H9 (cell line): ENCODE results near the gene PRDX1. TPM values are rescaled to one million over a fixed set of nuclear protein-coding genes. Genes with fewer than 3 reads are reported as not detected.

ENCODE experiments used
- DNase-seq: peaks from one replicate; pipeline ENCODE4 v3.0.0-alpha.2; 2017
- H2AFZ ChIP-seq: one replicate; pipeline ENCODE4 v1.6.1; 2013; ENCODE audit warnings: mild to moderate bottlenecking, low read length, control low read depth, moderate library complexity
- H2AK5ac ChIP-seq: 2 replicates; pipeline ENCODE4 v1.6.1; 2013; ENCODE audit warnings: low read length, control low read depth, mixed read lengths; ENCODE audit not compliant: insufficient read length
- H2BK120ac ChIP-seq: one replicate; pipeline ENCODE4 v1.6.1; 2013; ENCODE audit warnings: low read depth, mild to moderate bottlenecking, low read length, control low read depth, inconsistent platforms; ENCODE audit not compliant: poor library complexity, severe bottlenecking
- H2BK12ac ChIP-seq: 2 replicates; pipeline ENCODE4 v1.6.1; 2013; ENCODE audit warnings: low read length, control low read depth, mixed read lengths, low read depth; ENCODE audit not compliant: insufficient read length
- H2BK15ac ChIP-seq: 2 replicates; pipeline ENCODE4 v1.6.1; 2013; ENCODE audit warnings: low read depth, low read length, control low read depth
- H2BK20ac ChIP-seq: one replicate; pipeline ENCODE4 v1.6.1; 2013; ENCODE audit warnings: low read depth, mild to moderate bottlenecking, low read length, control low read depth, inconsistent platforms; ENCODE audit not compliant: poor library complexity, severe bottlenecking
- H2BK5ac ChIP-seq: 2 replicates; pipeline ENCODE4 v1.6.1; 2013; ENCODE audit warnings: low read length, control low read depth, mixed read lengths; ENCODE audit not compliant: insufficient read length
- H3K14ac ChIP-seq: 2 replicates; pipeline ENCODE4 v1.6.1; 2013; ENCODE audit warnings: low read length, control low read depth; ENCODE audit not compliant: insufficient read depth
- H3K18ac ChIP-seq: 2 replicates; pipeline ENCODE4 v1.6.1; 2013; ENCODE audit warnings: low read depth, mild to moderate bottlenecking, mixed read lengths, low read length, control low read depth; ENCODE audit not compliant: insufficient read length
- H3K23ac ChIP-seq: 2 replicates; pipeline ENCODE4 v1.6.1; 2013; ENCODE audit warnings: low read length, control low read depth, mixed read lengths, low read depth; ENCODE audit not compliant: insufficient read length
- H3K23me2 ChIP-seq: 2 replicates; pipeline ENCODE4 v1.6.1; 2013; ENCODE audit warnings: low read depth, mild to moderate bottlenecking, mixed read lengths, low read length, control low read depth; ENCODE audit not compliant: insufficient read length, poor library complexity, severe bottlenecking
- H3K27ac ChIP-seq: 2 replicates; pipeline ENCODE4 v1.5.1; 2013; ENCODE audit warnings: low read length, control low read depth, mixed read lengths, low read depth; ENCODE audit not compliant: insufficient read length
- H3K27me3 ChIP-seq: 2 replicates; pipeline ENCODE4 v1.6.1; 2013; ENCODE audit warnings: low read length, control low read depth, inconsistent platforms; ENCODE audit not compliant: insufficient read depth
- H3K4ac ChIP-seq: 2 replicates; pipeline ENCODE4 v1.6.1; 2013; ENCODE audit warnings: low read depth, mild to moderate bottlenecking, control low read depth, inconsistent platforms, low read length, moderate library complexity
- H3K4me1 ChIP-seq: 2 replicates; pipeline ENCODE4 v1.6.1; 2013; ENCODE audit warnings: low read length, control low read depth, inconsistent platforms; ENCODE audit not compliant: insufficient read depth
- H3K4me2 ChIP-seq: 2 replicates; pipeline ENCODE4 v1.6.1; 2013; ENCODE audit warnings: low read length, control low read depth, mixed read lengths; ENCODE audit not compliant: insufficient read length, insufficient read depth
- H3K56ac ChIP-seq: 2 replicates; pipeline ENCODE4 v1.6.1; 2013; ENCODE audit warnings: low read depth, mild to moderate bottlenecking, mixed read lengths, low read length, control low read depth; ENCODE audit not compliant: insufficient read length
- H3K79me1 ChIP-seq: 2 replicates; pipeline ENCODE4 v1.6.1; 2013; ENCODE audit warnings: low read depth, mild to moderate bottlenecking, moderate library complexity, low read length, control low read depth, inconsistent platforms; ENCODE audit not compliant: insufficient read depth, poor library complexity, severe bottlenecking
- H3K79me2 ChIP-seq: 2 replicates; pipeline ENCODE4 v1.6.1; 2013; ENCODE audit warnings: low read length, control low read depth, inconsistent platforms; ENCODE audit not compliant: insufficient read depth
- H3K9ac ChIP-seq: 2 replicates; pipeline ENCODE4 v1.6.1; 2013; ENCODE audit warnings: low read length, control low read depth, mixed read lengths; ENCODE audit not compliant: insufficient read length; ENCODE audit errors: extremely low read depth
- H3K9me3 ChIP-seq: one replicate; pipeline ENCODE4 v1.6.1; 2013; ENCODE audit warnings: low read depth, low read length, inconsistent platforms; ENCODE audit not compliant: control insufficient read depth
- H3T11ph ChIP-seq: one replicate; pipeline ENCODE4 v1.6.1; 2013; ENCODE audit warnings: mild to moderate bottlenecking, low read length, control low read depth, inconsistent platforms
- H4K20me1 ChIP-seq: one replicate; pipeline ENCODE4 v1.6.1; 2013; ENCODE audit not compliant: control insufficient read depth, insufficient read length, insufficient read depth
- H4K5ac ChIP-seq: 2 replicates; pipeline ENCODE4 v1.6.1; 2013; ENCODE audit warnings: low read depth, mild to moderate bottlenecking, mixed read lengths, low read length, control low read depth; ENCODE audit not compliant: insufficient read length
- H4K8ac ChIP-seq: replicated peaks from 2 replicates; pipeline ENCODE4 v1.6.1; 2013; ENCODE audit warnings: low read length, control low read depth, mixed read lengths, low read depth; ENCODE audit not compliant: insufficient read length
- H4K91ac ChIP-seq: 2 replicates; pipeline ENCODE4 v1.6.1; 2013; ENCODE audit warnings: low read depth, mild to moderate bottlenecking, moderate library complexity, mixed read lengths, low read length, control low read depth; ENCODE audit not compliant: insufficient read length
- H3K27ac Mint-ChIP-seq, 3 experiments: 2 replicates in 2 of 3; 3 replicates in 1 of 3; pipeline ENCODE4 v1.8.0; 2020 to 2021; ENCODE audit warnings: mixed read lengths in 3 of 3, mild to moderate bottlenecking in 1 of 3, moderate library complexity in 1 of 3
- H3K27me3 Mint-ChIP-seq: 2 replicates; pipeline ENCODE4 v1.8.0; 2021; ENCODE audit warnings: low read depth, mild to moderate bottlenecking, moderate library complexity, mixed read lengths
- H3K36me3 Mint-ChIP-seq, 3 experiments: 2 replicates in 2 of 3; 3 replicates in 1 of 3; pipeline ENCODE4 v1.8.0; 2020 to 2021; ENCODE audit warnings: low read depth in 3 of 3, mixed read lengths in 3 of 3; ENCODE audit not compliant: insufficient read depth in 1 of 3
- H3K4me1 Mint-ChIP-seq, 2 experiments: 2 replicates each; pipeline ENCODE4 v1.8.0; 2020; ENCODE audit warnings: mixed read lengths in 2 of 2
- H3K4me3 Mint-ChIP-seq, 2 experiments: 2 replicates in 1 of 2; 3 replicates in 1 of 2; pipeline ENCODE4 v1.8.0; 2020 to 2021; ENCODE audit warnings: mild to moderate bottlenecking in 2 of 2, mixed read lengths in 2 of 2, moderate library complexity in 1 of 2
- H3K9me3 Mint-ChIP-seq, 2 experiments: 2 replicates in 1 of 2; 3 replicates in 1 of 2; pipeline ENCODE4 v1.8.0; 2020; ENCODE audit warnings: mild to moderate bottlenecking in 2 of 2, mixed read lengths in 2 of 2, moderate library complexity in 1 of 2
- WGBS: extraction: QIAGEN DNeasy Blood & Tissue Kit; methylation state at CpG from one replicate; pipeline ENCODE4 v1.1.7; 2013; ENCODE audit warnings: missing lambda C conversion rate, low lambda C conversion rate, mixed read lengths; ENCODE audit not compliant: insufficient read length; ENCODE audit errors: extremely low coverage; 5-methylcytosine and 5-hydroxymethylcytosine counted together
- total RNA-seq: library from RNA; stranded (reverse); gene quantifications from 2 replicates; pipeline ENCODE4 v1.2.1, GENCODE V29; 2021
- TF ChIP-seq, protein P1 (sequence below): fragments of 200-600 bp; sonication (generic); conservative IDR thresholded peaks from 3 replicates; pipeline ENCODE4 v1.8.0; 2021; ENCODE audit warnings: antibody characterized with exemption, mild to moderate bottlenecking

Gene PRDX1
- total RNA-seq, 1 experiment from 2014 or later, result 1,003 TPM

DNA sequence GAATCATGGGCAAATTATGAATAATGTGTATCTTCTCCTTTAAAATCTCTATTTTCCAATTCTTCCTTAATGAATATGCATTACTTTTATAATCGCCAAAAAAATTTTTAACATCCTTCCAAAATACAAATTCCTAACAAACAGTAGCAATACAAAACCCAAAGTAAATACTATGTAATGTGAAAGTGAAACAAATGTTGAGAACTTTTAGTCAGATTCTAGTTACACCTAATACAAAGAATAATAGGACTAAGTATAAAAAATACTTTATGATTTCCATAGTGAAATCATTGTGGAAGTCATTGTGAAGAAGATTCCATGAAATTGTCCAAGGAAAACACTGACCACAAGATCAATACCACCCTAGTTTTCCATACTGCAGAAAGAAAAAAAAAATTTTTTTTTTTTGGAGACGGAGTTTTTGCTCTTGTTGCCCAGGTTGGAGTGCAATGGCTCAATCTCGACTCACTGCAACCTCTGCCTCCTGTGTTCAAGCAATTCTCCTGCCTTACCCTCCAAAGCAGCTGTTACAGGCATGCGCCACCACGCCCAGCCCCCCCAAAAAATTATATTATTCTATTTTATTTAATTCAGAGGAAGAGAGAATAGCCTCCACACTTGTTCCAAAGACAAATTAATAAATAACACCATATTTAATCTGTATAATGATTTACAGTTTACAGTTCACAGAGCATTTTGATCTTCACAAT is 42.5 kb downstream of the PRDX1 start:
- Histone ChIP-seq H3K9me3 (no peaks in the 10 kb centered on the region), H4K91ac (no peak overlapping the region), H3K27ac (no peak overlapping the region), H2AFZ (no peak overlapping the region), H2BK5ac (no peak overlapping the region), H3K9ac (no peak overlapping the region), H4K8ac (no peak overlapping the region), H3K79me1 (no peaks in the 10 kb centered on the region), H3K4me2 (no peak overlapping the region), H3K14ac (no peak overlapping the region), H3K4ac (no peak overlapping the region), H2BK12ac (no peak overlapping the region), H3K4me1 (no peaks in the 10 kb centered on the region), H3K18ac (no peak overlapping the region), H4K20me1 (no peaks in the 10 kb centered on the region), H2BK15ac (no peak overlapping the region), H2AK5ac (no peak overlapping the region), H3K23ac (no peak overlapping the region), H2BK120ac (no peak overlapping the region), H3K79me2 (no peaks in the 10 kb centered on the region), H3K27me3 (no peaks in the 10 kb centered on the region), H3K56ac (no peak overlapping the region), H2BK20ac (no peak overlapping the region), H3K23me2 (no peaks in the 10 kb centered on the region), H4K5ac (no peak overlapping the region), H3T11ph (no peak overlapping the region)
- Mint-ChIP-seq H3K36me3 (no peaks in the 10 kb centered on the region; a peak in 2 of 7 replicates), H3K4me3 (no peak overlapping the region), H3K4me1 (no peaks in the 10 kb centered on the region), H3K27me3 (no peaks in the 10 kb centered on the region), H3K27ac (no peak overlapping the region), H3K9me3 (no peaks in the 10 kb centered on the region)
- WGBS, result 100% methylated on average over 1 of the region's 5 CpGs
- TF ChIP-seq, protein P1, sequence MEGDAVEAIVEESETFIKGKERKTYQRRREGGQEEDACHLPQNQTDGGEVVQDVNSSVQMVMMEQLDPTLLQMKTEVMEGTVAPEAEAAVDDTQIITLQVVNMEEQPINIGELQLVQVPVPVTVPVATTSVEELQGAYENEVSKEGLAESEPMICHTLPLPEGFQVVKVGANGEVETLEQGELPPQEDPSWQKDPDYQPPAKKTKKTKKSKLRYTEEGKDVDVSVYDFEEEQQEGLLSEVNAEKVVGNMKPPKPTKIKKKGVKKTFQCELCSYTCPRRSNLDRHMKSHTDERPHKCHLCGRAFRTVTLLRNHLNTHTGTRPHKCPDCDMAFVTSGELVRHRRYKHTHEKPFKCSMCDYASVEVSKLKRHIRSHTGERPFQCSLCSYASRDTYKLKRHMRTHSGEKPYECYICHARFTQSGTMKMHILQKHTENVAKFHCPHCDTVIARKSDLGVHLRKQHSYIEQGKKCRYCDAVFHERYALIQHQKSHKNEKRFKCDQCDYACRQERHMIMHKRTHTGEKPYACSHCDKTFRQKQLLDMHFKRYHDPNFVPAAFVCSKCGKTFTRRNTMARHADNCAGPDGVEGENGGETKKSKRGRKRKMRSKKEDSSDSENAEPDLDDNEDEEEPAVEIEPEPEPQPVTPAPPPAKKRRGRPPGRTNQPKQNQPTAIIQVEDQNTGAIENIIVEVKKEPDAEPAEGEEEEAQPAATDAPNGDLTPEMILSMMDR, result no peak
- DNase-seq, result no peak
